Left lung (tissue), 10 donors: ENCODE results near the gene TXNL4B. TPM values are rescaled to one million over a fixed set of nuclear protein-coding genes. Genes with fewer than 3 reads are reported as not detected.
A peak's percentile ranks its signal among the peaks of the same experiment; 100 is the strongest.
"Not testable (repeated sequence)": the region's sequence is repeated elsewhere in the genome, so short reads cannot be mapped to it uniquely, and the experiment has no call there.

Source experiments
- ATAC-seq: fragments of 200-7000 bp; cut with Tn5 transposase; one replicate; pipeline ENCODE4 v1.9.1; 2020; ENCODE audit warnings: moderate library complexity
- DNase-seq, 4 donors: peaks; one replicate each; pipeline ENCODE4 v3.0.0-alpha.2; 2013 to 2020
- H3K27ac ChIP-seq, 2 donors: fragments of 200-600 bp; sonication (generic) in 1 of 2; one replicate each; pipeline versions ENCODE4 v1.5.0 to v1.8.0; 2020 to 2021
- H3K27me3 ChIP-seq, 2 donors: fragments of 200-600 bp; sonication (generic) in 1 of 2; one replicate each; pipeline versions ENCODE4 v1.5.0 to v1.8.0; 2020 to 2021
- H3K36me3 ChIP-seq, 2 donors: fragments of 200-600 bp; sonication (generic) in 1 of 2; one replicate each; pipeline versions ENCODE4 v1.5.0 to v1.8.0; 2020 to 2021
- H3K4me1 ChIP-seq, 2 donors: fragments of 200-600 bp; one replicate each; pipeline ENCODE4 v1.8.0; 2021
- H3K4me3 ChIP-seq, 2 donors: fragments of 200-600 bp; sonication (generic) in 1 of 2; one replicate each; pipeline versions ENCODE4 v1.5.0 to v1.8.0; 2020 to 2021; ENCODE audit warnings: mild to moderate bottlenecking in 1 of 2
- H3K9me3 ChIP-seq, 2 donors: fragments of 200-600 bp; sonication (generic) in 1 of 2; one replicate each; pipeline versions ENCODE4 v1.5.0 to v1.8.0; 2020 to 2021
- CTCF ChIP-seq, 2 donors: fragments of 200-600 bp; sonication (generic) in 1 of 2; IDR thresholded peaks; one replicate each; pipeline versions ENCODE4 v1.5.0 to v1.8.0; 2021; ENCODE audit warnings: antibody characterized with exemption in 2 of 2
- intact Hi-C, 2 donors: fragments of 100-400 bp; cut with DNase I; formaldehyde crosslinking; loops; one replicate each; pipeline versions ENCODE4 v1.11.2 to v1.14.2; 2022
- polyA plus RNA-seq, 6 donors: library from polyadenylated mRNA; unstranded; fragments of 120-200 nt; gene quantifications; one replicate each; pipeline ENCODE4 v1.2.1, GENCODE V29; 2013; ENCODE audit not compliant: insufficient read length in 6 of 6
- total RNA-seq, 2 donors: library from RNA; stranded (reverse); fragmentation: NEBNext Ultra II Directional; extraction: Animal tissue kit (Norgen Biotek cat#: 25700); gene quantifications; one replicate each; pipeline ENCODE4 v1.2.1, GENCODE V29; 2021
- donor health status: DM: no; HTN: yes; CAD: no.
- donor health status: DM: no; HTN: no; CAD: no.

TXNL4B gene
- total and polyA plus RNA-seq, 8 donors: 9.8 to 22.9 (median 20.0) TPM

GRCh38 chr16:72060405-72060804 is 33.0 kb downstream of the TXNL4B start:
- ATAC-seq: no peak
- intact Hi-C loops: no loop called here
- no peak for DNase-seq
- Histone ChIP-seq H3K4me1 (peaks cover 0 to 4% of the 10 kb centered on the region in 2 donors), H3K9me3 (no peaks in the 10 kb centered on the region), H3K4me3 (no peak overlapping the region), H3K27ac (no peak overlapping the region), H3K27me3 (no peaks in the 10 kb centered on the region), H3K36me3 (peaks cover 0 to 10% of the 10 kb centered on the region in 2 donors)
- TF ChIP-seq CTCF (IDR thresholded peaks at IDR 0.05): no peak

- H3K4me3 ChIP-seq, DNase-seq, H3K27me3 ChIP-seq, H3K27ac ChIP-seq, intact Hi-C loops, H3K9me3 ChIP-seq, H3K36me3 ChIP-seq: not testable (repeated sequence)
- ATAC-seq: peak; percentile 75
- H3K4me1 ChIP-seq: peaks cover 0 to 16% of the 10 kb centered on the region in 2 donors
Observed at GRCh38 chr16:72059060-72059459, 34.4 kb downstream of the TXNL4B start.

- intact Hi-C loops, H3K9me3 ChIP-seq, H3K36me3 ChIP-seq, DNase-seq, H3K4me3 ChIP-seq, H3K27me3 ChIP-seq, H3K27ac ChIP-seq: not testable (repeated sequence)
- peaks cover 0 to 30% of the 10 kb centered on the region in 2 donors for H3K4me1 ChIP-seq
- ATAC-seq: peak; percentile 72
Observed at GRCh38 chr16:72057313-72057712, 36.1 kb downstream of the TXNL4B start.

GRCh38 chr16:72055911-72056310 is 37.5 kb downstream of the TXNL4B start:
- Histone ChIP-seq H3K36me3 (peaks cover 0 to 6% of the 10 kb centered on the region in 2 donors), H3K27ac (no peak overlapping the region), H3K4me3 (no peak overlapping the region), H3K27me3 (no peaks in the 10 kb centered on the region), H3K4me1 (peaks cover 0 to 44% of the 10 kb centered on the region in 2 donors), H3K9me3 (no peaks in the 10 kb centered on the region)
- TF ChIP-seq CTCF (IDR thresholded peaks at IDR 0.05): no peak
- DNase-seq: no peak
- no peak for ATAC-seq
- intact Hi-C loops: no loop called here

GRCh38 chr16:72054254-72054847 is 39.1 kb downstream of the TXNL4B start, which contains the start of gene HP:
Gene HP, plus strand, starts transcription at chr16:72054505. Its CDS starts 148 bp downstream, at chr16:72054653.
- Histone ChIP-seq H3K27ac (peak within 1 kb of the TSS in 1 of 2 donors; percentile 80), H3K4me1 (peaks cover 0 to 49% of the 10 kb centered on the region in 2 donors)
- H3K27me3 ChIP-seq, H3K9me3 ChIP-seq, intact Hi-C loops, H3K4me3 ChIP-seq, ATAC-seq, DNase-seq, H3K36me3 ChIP-seq: not testable (repeated sequence)

- H3K27me3 ChIP-seq: no peaks in the 10 kb centered on the region
- H3K4me3 ChIP-seq: no peak overlapping the region
- peaks cover 0 to 49% of the 10 kb centered on the region in 2 donors for H3K4me1 ChIP-seq
- ATAC-seq (no peak), DNase-seq (no peak)
- H3K9me3 ChIP-seq: peaks cover 0 to 16% of the 10 kb centered on the region in 2 donors
- H3K36me3 ChIP-seq: no peaks in the 10 kb centered on the region
- H3K27ac ChIP-seq: peak overlapping the region in 1 of 2 donors; percentile 80
- TF ChIP-seq CTCF (IDR thresholded peaks at IDR 0.05): no peak
- intact Hi-C loops: no loop called here
Observed at GRCh38 chr16:72051818-72052217, 41.6 kb downstream of the TXNL4B start.
